ENCODE results near the gene OTOGL.

Gene OTOGL

DNA sequence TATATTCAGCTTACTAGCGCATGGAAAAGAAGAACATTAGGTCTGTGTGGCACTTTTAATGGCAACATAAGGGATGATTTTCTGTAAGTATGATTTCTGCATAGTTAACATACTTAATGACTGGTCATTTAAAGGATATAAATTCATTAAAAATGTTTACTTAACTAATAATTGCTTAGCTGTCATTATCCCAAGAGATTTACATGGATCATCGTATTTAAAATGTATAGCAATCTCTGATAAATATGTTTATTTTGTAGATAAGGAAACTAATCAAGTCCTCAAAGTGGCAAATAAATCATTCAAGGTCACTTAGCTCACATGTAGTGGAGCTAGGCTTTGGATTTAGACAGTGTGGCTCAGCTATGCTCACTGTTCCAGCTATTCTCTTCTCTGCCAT is 158.6 kb downstream of the OTOGL start:
- TF ChIP-seq, protein P1, sequence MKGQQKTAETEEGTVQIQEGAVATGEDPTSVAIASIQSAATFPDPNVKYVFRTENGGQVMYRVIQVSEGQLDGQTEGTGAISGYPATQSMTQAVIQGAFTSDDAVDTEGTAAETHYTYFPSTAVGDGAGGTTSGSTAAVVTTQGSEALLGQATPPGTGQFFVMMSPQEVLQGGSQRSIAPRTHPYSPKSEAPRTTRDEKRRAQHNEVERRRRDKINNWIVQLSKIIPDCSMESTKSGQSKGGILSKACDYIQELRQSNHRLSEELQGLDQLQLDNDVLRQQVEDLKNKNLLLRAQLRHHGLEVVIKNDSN (IDR thresholded peaks at IDR 0.05) = no peak
- TF ChIP-seq NFIC (IDR thresholded peaks at IDR 0.05) = no peak
- TF ChIP-seq ZBTB7A (IDR thresholded peaks at IDR 0.05; ENCODE audit: low read depth) = no peak
- TF ChIP-seq, protein P2, sequence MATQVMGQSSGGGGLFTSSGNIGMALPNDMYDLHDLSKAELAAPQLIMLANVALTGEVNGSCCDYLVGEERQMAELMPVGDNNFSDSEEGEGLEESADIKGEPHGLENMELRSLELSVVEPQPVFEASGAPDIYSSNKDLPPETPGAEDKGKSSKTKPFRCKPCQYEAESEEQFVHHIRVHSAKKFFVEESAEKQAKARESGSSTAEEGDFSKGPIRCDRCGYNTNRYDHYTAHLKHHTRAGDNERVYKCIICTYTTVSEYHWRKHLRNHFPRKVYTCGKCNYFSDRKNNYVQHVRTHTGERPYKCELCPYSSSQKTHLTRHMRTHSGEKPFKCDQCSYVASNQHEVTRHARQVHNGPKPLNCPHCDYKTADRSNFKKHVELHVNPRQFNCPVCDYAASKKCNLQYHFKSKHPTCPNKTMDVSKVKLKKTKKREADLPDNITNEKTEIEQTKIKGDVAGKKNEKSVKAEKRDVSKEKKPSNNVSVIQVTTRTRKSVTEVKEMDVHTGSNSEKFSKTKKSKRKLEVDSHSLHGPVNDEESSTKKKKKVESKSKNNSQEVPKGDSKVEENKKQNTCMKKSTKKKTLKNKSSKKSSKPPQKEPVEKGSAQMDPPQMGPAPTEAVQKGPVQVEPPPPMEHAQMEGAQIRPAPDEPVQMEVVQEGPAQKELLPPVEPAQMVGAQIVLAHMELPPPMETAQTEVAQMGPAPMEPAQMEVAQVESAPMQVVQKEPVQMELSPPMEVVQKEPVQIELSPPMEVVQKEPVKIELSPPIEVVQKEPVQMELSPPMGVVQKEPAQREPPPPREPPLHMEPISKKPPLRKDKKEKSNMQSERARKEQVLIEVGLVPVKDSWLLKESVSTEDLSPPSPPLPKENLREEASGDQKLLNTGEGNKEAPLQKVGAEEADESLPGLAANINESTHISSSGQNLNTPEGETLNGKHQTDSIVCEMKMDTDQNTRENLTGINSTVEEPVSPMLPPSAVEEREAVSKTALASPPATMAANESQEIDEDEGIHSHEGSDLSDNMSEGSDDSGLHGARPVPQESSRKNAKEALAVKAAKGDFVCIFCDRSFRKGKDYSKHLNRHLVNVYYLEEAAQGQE (IDR thresholded peaks at IDR 0.05; ENCODE audit: low read depth) = no peak

DNA sequence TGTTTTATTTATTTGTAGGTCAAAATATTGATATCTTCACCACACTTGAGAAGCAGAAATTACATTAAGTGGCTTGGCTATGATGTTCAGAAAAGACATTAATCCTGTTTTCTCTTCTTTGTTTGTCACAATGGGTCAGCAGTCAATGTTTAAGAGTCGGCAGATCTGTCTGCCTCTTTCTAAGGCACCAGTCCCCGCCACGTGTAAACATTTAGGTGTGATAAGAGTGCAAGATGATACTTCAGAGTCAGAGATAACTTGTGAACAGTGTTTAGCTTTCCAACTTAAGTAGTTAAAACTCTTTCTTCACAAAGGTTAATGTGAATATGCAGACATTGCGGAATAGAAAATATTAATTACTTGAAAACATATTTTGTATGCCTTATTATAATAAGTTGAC is 160.9 kb downstream of the OTOGL start:
- no peak for TF ChIP-seq TCF12 (IDR thresholded peaks at IDR 0.05; ENCODE audit: low read depth)
- TF ChIP-seq TAF1 (IDR thresholded peaks at IDR 0.05; ENCODE audit: low read depth) = no peak
- no peak for TF ChIP-seq MAX (IDR thresholded peaks at IDR 0.05)
- TF ChIP-seq, protein P1 (IDR thresholded peaks at IDR 0.05) = no peak
- TF ChIP-seq CREB1 (IDR thresholded peaks at IDR 0.05; ENCODE audit: low read depth) = no peak
- no peak for TF ChIP-seq NFIC (IDR thresholded peaks at IDR 0.05)
- TF ChIP-seq EGR1 (IDR thresholded peaks at IDR 0.05) = no peak
- TF ChIP-seq EP300 (IDR thresholded peaks at IDR 0.05; ENCODE audit: borderline replicate concordance) = no peak
- TF ChIP-seq, protein P2 (IDR thresholded peaks at IDR 0.05; ENCODE audit: low read depth) = no peak

DNA sequence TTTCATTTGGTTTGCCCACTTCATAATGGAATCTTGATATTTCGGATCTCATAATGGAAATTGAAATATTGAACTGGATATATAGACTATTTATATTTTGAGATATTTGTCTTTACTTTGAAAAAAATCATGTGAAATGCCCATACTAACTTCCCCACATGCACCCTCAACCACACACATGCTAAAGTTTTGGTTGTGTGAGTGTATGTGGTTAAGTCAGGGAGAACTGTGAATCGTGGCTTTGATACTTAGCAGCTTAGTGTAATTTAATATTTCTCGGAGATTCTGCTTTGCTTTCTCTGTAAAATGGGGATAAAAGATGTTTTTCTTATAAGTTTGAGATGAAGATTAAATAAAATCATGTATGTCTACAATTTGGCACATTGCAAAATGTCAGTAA is 162.1 kb downstream of the OTOGL start:
- TF ChIP-seq FOXM1 (IDR thresholded peaks at IDR 0.05; ENCODE audit: borderline replicate concordance, low read depth) (no peak), RAD21 (IDR thresholded peaks at IDR 0.05; ENCODE audit: low read depth) (no peak), NFIC (IDR thresholded peaks at IDR 0.05) (no peak), EP300 (IDR thresholded peaks at IDR 0.05; ENCODE audit: borderline replicate concordance) (no peak), CEBPB (IDR thresholded peaks at IDR 0.05) (no peak), TEAD4 (IDR thresholded peaks at IDR 0.05) (no peak), TAF1 (IDR thresholded peaks at IDR 0.05; ENCODE audit: low read depth) (no peak), YY1 (IDR thresholded peaks at IDR 0.05; ENCODE audit: low read depth) (no peak), EGR1 (IDR thresholded peaks at IDR 0.05) (no peak), ZBTB7A (IDR thresholded peaks at IDR 0.05; ENCODE audit: low read depth) (no peak), MAX (IDR thresholded peaks at IDR 0.05) (no peak), CREB1 (IDR thresholded peaks at IDR 0.05; ENCODE audit: low read depth) (no peak), TCF12 (IDR thresholded peaks at IDR 0.05; ENCODE audit: low read depth) (no peak)
- TF ChIP-seq, protein P2 (IDR thresholded peaks at IDR 0.05; ENCODE audit: low read depth) = no peak
- TF ChIP-seq, protein P1 (IDR thresholded peaks at IDR 0.05) = no peak

GRCh38 chr12:80262346-80262745 is 163.0 kb downstream of the OTOGL start:
- TF ChIP-seq ZBTB7A (IDR thresholded peaks at IDR 0.05; ENCODE audit: low read depth) (no peak), NFIC (IDR thresholded peaks at IDR 0.05) (no peak), EGR1 (IDR thresholded peaks at IDR 0.05) (no peak), TEAD4 (IDR thresholded peaks at IDR 0.05) (no peak), TAF1 (IDR thresholded peaks at IDR 0.05; ENCODE audit: low read depth) (no peak), FOXM1 (IDR thresholded peaks at IDR 0.05; ENCODE audit: borderline replicate concordance, low read depth) (no peak), RAD21 (IDR thresholded peaks at IDR 0.05; ENCODE audit: low read depth) (no peak), MAX (IDR thresholded peaks at IDR 0.05) (no peak), CEBPB (IDR thresholded peaks at IDR 0.05) (no peak), YY1 (IDR thresholded peaks at IDR 0.05; ENCODE audit: low read depth) (no peak), TCF12 (IDR thresholded peaks at IDR 0.05; ENCODE audit: low read depth) (no peak), CREB1 (IDR thresholded peaks at IDR 0.05; ENCODE audit: low read depth) (no peak)
- TF ChIP-seq, protein P2 (IDR thresholded peaks at IDR 0.05; ENCODE audit: low read depth) = no peak
